Astrocyte (in vitro differentiated cells and primary cell): Measurements from ENCODE around the gene POTEF.
"Not testable (repeated sequence)": the region's sequence is repeated elsewhere in the genome, so short reads cannot be mapped to it uniquely, and the experiment has no call there.

ENCODE experiments used
- EZH2 ChIP-seq: IDR thresholded peaks from 2 replicates; pipeline ENCODE4 v1.6.1; 2012; ENCODE audit warnings: mild to moderate bottlenecking, low read length, inconsistent platforms; ENCODE audit not compliant: insufficient read depth
- TF ChIP-seq, protein P1 (sequence below): IDR thresholded peaks from 2 replicates; pipeline ENCODE4 v1.5.1; 2011; ENCODE audit warnings: low read depth, mild to moderate bottlenecking, inconsistent platforms, low read length, moderate library complexity; ENCODE audit not compliant: insufficient read depth

- TF ChIP-seq, protein P1, sequence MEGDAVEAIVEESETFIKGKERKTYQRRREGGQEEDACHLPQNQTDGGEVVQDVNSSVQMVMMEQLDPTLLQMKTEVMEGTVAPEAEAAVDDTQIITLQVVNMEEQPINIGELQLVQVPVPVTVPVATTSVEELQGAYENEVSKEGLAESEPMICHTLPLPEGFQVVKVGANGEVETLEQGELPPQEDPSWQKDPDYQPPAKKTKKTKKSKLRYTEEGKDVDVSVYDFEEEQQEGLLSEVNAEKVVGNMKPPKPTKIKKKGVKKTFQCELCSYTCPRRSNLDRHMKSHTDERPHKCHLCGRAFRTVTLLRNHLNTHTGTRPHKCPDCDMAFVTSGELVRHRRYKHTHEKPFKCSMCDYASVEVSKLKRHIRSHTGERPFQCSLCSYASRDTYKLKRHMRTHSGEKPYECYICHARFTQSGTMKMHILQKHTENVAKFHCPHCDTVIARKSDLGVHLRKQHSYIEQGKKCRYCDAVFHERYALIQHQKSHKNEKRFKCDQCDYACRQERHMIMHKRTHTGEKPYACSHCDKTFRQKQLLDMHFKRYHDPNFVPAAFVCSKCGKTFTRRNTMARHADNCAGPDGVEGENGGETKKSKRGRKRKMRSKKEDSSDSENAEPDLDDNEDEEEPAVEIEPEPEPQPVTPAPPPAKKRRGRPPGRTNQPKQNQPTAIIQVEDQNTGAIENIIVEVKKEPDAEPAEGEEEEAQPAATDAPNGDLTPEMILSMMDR: not testable (repeated sequence)
- not testable (repeated sequence) for TF ChIP-seq EZH2
These were observed 1.3 kb downstream of the POTEF start for GRCh38 chr2:130127726-130128125.
